Osteoblast (primary cell): ENCODE measurements around the gene CENPT. TPM values are rescaled to one million over a fixed set of nuclear protein-coding genes. Genes with fewer than 3 reads are reported as not detected.
"Not testable (repeated sequence)": the region's sequence is repeated elsewhere in the genome, so short reads cannot be mapped to it uniquely, and the experiment has no call there.

ENCODE experiments used
- DNase-seq: peaks from one replicate; pipeline ENCODE4 v3.0.0; 2011; ENCODE audit warnings: low spot score, mixed read lengths; ENCODE audit not compliant: insufficient read length; ENCODE audit errors: missing footprints
- H2AFZ ChIP-seq: 2 replicates; pipeline ENCODE4 v1.6.0; 2011; ENCODE audit warnings: mild to moderate bottlenecking, low read length
- H3K27ac ChIP-seq: 2 replicates; pipeline ENCODE4 v1.5.1; 2011; ENCODE audit warnings: mild to moderate bottlenecking, low read depth, low read length, moderate library complexity
- H3K27me3 ChIP-seq: 2 replicates; pipeline ENCODE4 v1.6.0; 2012; ENCODE audit warnings: mild to moderate bottlenecking, control low read depth, inconsistent platforms, low read length, moderate library complexity; ENCODE audit not compliant: insufficient read depth
- H3K36me3 ChIP-seq: 2 replicates; pipeline ENCODE4 v1.5.1; 2011; ENCODE audit warnings: mild to moderate bottlenecking, low read length, control low read depth, moderate library complexity; ENCODE audit not compliant: insufficient read depth
- H3K4me1 ChIP-seq: 2 replicates; pipeline ENCODE4 v1.5.1; 2011; ENCODE audit warnings: mild to moderate bottlenecking, low read length, control low read depth, moderate library complexity; ENCODE audit not compliant: insufficient read depth
- H3K4me2 ChIP-seq: 2 replicates; pipeline ENCODE4 v1.6.0; 2011; ENCODE audit warnings: mild to moderate bottlenecking, low read length; ENCODE audit not compliant: insufficient read depth
- H3K4me3 ChIP-seq: fragments of 200-600 bp; sonication (generic); 3 replicates; pipeline ENCODE4 v1.5.1; 2012; ENCODE audit warnings: mild to moderate bottlenecking, low read length, inconsistent platforms; ENCODE audit not compliant: insufficient read depth
- H3K79me2 ChIP-seq: 2 replicates; pipeline ENCODE4 v1.6.0; 2012; ENCODE audit warnings: mild to moderate bottlenecking, low read length, control low read depth, inconsistent platforms; ENCODE audit not compliant: insufficient read depth
- H3K9me3 ChIP-seq: 2 replicates; pipeline ENCODE4 v1.5.1; 2011; ENCODE audit warnings: low read depth, low read length, control low read depth
- H4K20me1 ChIP-seq: 2 replicates; pipeline ENCODE4 v1.6.0; 2012; ENCODE audit warnings: mild to moderate bottlenecking, low read length, control low read depth; ENCODE audit not compliant: insufficient read depth
- CTCF ChIP-seq: IDR thresholded peaks from 2 replicates; pipeline ENCODE4 v1.5.1; 2011; ENCODE audit warnings: mild to moderate bottlenecking, low read depth, low read length, moderate library complexity; ENCODE audit errors: extremely low read depth
- total RNA-seq: library from RNA; depleted of rRNA; stranded (reverse); fragments of >200 nt; gene quantifications from 2 replicates; pipeline ENCODE4 v1.2.3, GENCODE V29; 2012

The CENPT gene
- total RNA-seq, 1 donor, result 24.2 TPM

GRCh38 chr16:67865318-67865717 lies 17.8 kb upstream of the CENPT start:
- peaks cover 82% of the 10 kb centered on the region for H3K79me2 ChIP-seq

GRCh38 chr16:67864594-67864993 lies 17.1 kb upstream of the CENPT start:
- Histone ChIP-seq H3K36me3 (peaks cover 59% of the 10 kb centered on the region), H3K4me2 (no peak overlapping the region), H3K79me2 (peaks cover 87% of the 10 kb centered on the region), H2AFZ (no peak overlapping the region), H3K4me3 (no peak overlapping the region), H3K9me3 (no peaks in the 10 kb centered on the region), H3K27ac (peak overlapping the region; percentile 56), H3K27me3 (no peaks in the 10 kb centered on the region), H3K4me1 (peaks cover 37% of the 10 kb centered on the region), H4K20me1 (peaks cover 44% of the 10 kb centered on the region)
- TF ChIP-seq CTCF, result no peak
- peak; percentile 22 for DNase-seq

More at GRCh38 chr16:67865318-67865717, 17.8 kb upstream of the CENPT start:
- Histone ChIP-seq H4K20me1 (peaks cover 42% of the 10 kb centered on the region), H3K4me2 (no peak overlapping the region), H3K9me3 (no peaks in the 10 kb centered on the region), H3K27ac (peak overlapping the region; percentile 56), H2AFZ (no peak overlapping the region), H3K27me3 (no peaks in the 10 kb centered on the region), H3K36me3 (peaks cover 63% of the 10 kb centered on the region), H3K4me1 (peaks cover 37% of the 10 kb centered on the region), H3K4me3 (no peak overlapping the region)
- TF ChIP-seq CTCF, result peak; percentile 66
- peak; percentile 89 for DNase-seq

- peaks cover 58% of the 10 kb centered on the region for H3K36me3 ChIP-seq
- H3K27ac ChIP-seq, result peak overlapping the region; percentile 89
- peaks cover 37% of the 10 kb centered on the region for H3K4me1 ChIP-seq
- H2AFZ ChIP-seq, H3K27me3 ChIP-seq, DNase-seq, H3K4me3 ChIP-seq, H3K9me3 ChIP-seq: not testable (repeated sequence)
- peak overlapping the region; percentile 71 for H3K4me2 ChIP-seq
- H4K20me1 ChIP-seq, result peaks cover 44% of the 10 kb centered on the region
- H3K79me2 ChIP-seq, result peaks cover 92% of the 10 kb centered on the region
Observed at GRCh38 chr16:67864044-67864443, 16.6 kb upstream of the CENPT start.

GRCh38 chr16:67862623-67863583 lies 15.4 kb upstream of the CENPT start:
- peaks cover 44% of the 10 kb centered on the region for H3K4me1 ChIP-seq
- H3K27me3 ChIP-seq, result no peaks in the 10 kb centered on the region
- H3K27ac ChIP-seq, result peak overlapping the region; percentile 89
- H3K36me3 ChIP-seq, result peaks cover 47% of the 10 kb centered on the region
- H3K9me3 ChIP-seq, result no peaks in the 10 kb centered on the region
- H3K79me2 ChIP-seq, result peaks cover 95% of the 10 kb centered on the region
- H3K4me3 ChIP-seq, result peak overlapping the region; percentile 27
- no peak for TF ChIP-seq CTCF
- no peak overlapping the region for H2AFZ ChIP-seq
- H4K20me1 ChIP-seq, result peaks cover 46% of the 10 kb centered on the region
- DNase-seq, result peak; percentile 93
- peak overlapping the region; percentile 71 for H3K4me2 ChIP-seq
